Putamen (tissue), 1 donor: Measurements from ENCODE around the gene AP4E1.
"Not testable (repeated sequence)": the region's sequence is repeated elsewhere in the genome, so short reads cannot be mapped to it uniquely, and the experiment has no call there.

Experiments
- DNase-seq: peaks from one replicate; pipeline ENCODE4 v3.0.0-alpha.2; 2016; ENCODE audit warnings: low spot score

The AP4E1 gene

GRCh38 chr15:50908209-50909009 is at the start of gene AP4E1:
TSS of gene AP4E1 (plus strand) at chr15:50908683. CDS start at chr15:50908779, 96 bp downstream.
- peak; percentile 93 for DNase-seq

- no peak for DNase-seq
Observed at GRCh38 chr15:50860824-50861223, 47.7 kb upstream of the AP4E1 start.

GRCh38 chr15:50862553-50862952 is 45.9 kb upstream of the AP4E1 start:
- no peak for DNase-seq

- DNase-seq: no peak
Observed at GRCh38 chr15:50864873-50865272, 43.6 kb upstream of the AP4E1 start.

- no peak for DNase-seq
Observed at GRCh38 chr15:50865515-50866353, 42.7 kb upstream of the AP4E1 start.

GRCh38 chr15:50871832-50872231 is 36.7 kb upstream of the AP4E1 start:
- DNase-seq: no peak

GRCh38 chr15:50872832-50873426 is 35.6 kb upstream of the AP4E1 start:
- no peak for DNase-seq

- no peak for DNase-seq
Observed at GRCh38 chr15:50873935-50874361, 34.5 kb upstream of the AP4E1 start.

GRCh38 chr15:50875238-50875637 is 33.2 kb upstream of the AP4E1 start:
- not testable (repeated sequence) for DNase-seq

GRCh38 chr15:50876260-50876988 is 32.1 kb upstream of the AP4E1 start:
- DNase-seq: no peak

- DNase-seq: peak; percentile 83
Observed at GRCh38 chr15:50876989-50877360, 31.5 kb upstream of the AP4E1 start.

- no peak for DNase-seq
Observed at GRCh38 chr15:50879016-50879617, 29.4 kb upstream of the AP4E1 start.

GRCh38 chr15:50880206-50880605 is 28.3 kb upstream of the AP4E1 start:
- DNase-seq: no peak

GRCh38 chr15:50880651-50881114 is 27.8 kb upstream of the AP4E1 start:
- DNase-seq: no peak

GRCh38 chr15:50881121-50882048 is 27.1 kb upstream of the AP4E1 start:
- no peak for DNase-seq

GRCh38 chr15:50883903-50884302 is 24.6 kb upstream of the AP4E1 start:
- no peak for DNase-seq

- DNase-seq: no peak
Observed at GRCh38 chr15:50884540-50884939, 23.9 kb upstream of the AP4E1 start.

GRCh38 chr15:50886139-50886467 is 22.4 kb upstream of the AP4E1 start:
- no peak for DNase-seq

- DNase-seq: no peak
Observed at GRCh38 chr15:50886611-50887345, 21.7 kb upstream of the AP4E1 start.

GRCh38 chr15:50888054-50888453 is 20.4 kb upstream of the AP4E1 start:
- no peak for DNase-seq
